A549 (cell line): ENCODE measurements around the gene AUTS2. TPM values are rescaled to one million over a fixed set of nuclear protein-coding genes. Genes with fewer than 3 reads are reported as not detected.
A peak's percentile ranks its signal among the peaks of the same experiment; 100 is the strongest.

Source experiments
- ATAC-seq, 2 experiments: fragments of 200-7000 bp in 1 of 2; fragments of >200 bp in 1 of 2; cut with Nextera tagmentation in 1 of 2; cut with Tn5 transposase in 1 of 2; 3 replicates each; pipeline versions ENCODE4 v1.8.0 to v1.9.1; 2018 to 2020; ENCODE audit warnings: mild to moderate bottlenecking in 1 of 2, moderate library complexity in 1 of 2
- CTCF ChIA-PET: fragments of 300-600 bp; sonication (Branson Sonifier 250); formaldehyde crosslinking; extraction: SDS; loops from one replicate; lab custom pipeline; 2021; ENCODE audit warnings: antibody characterized with exemption, inconsistent platforms; lab: Yijun Ruan, JAX
- POLR2A ChIA-PET: fragments of 350-600 bp; formaldehyde crosslinking; extraction: SDS; loops from one replicate; lab custom pipeline; 2021; ENCODE audit warnings: antibody characterized with exemption, inconsistent platforms; lab: Yijun Ruan, JAX
- DNase-seq, 2 experiments: peaks; one replicate each; pipeline versions ENCODE4 v3.0.0 to v3.0.0-alpha.2; 2011 to 2016; ENCODE audit warnings: low read depth in 1 of 2, low spot score in 1 of 2
- FAIRE-seq: peaks from 2 replicates; lab custom pipeline; 2011; peaks lifted over from hg19 to GRCh38; lab: Jason Lieb, UNC
- H3K27ac ChIP-seq, 2 experiments: fragments of >200 bp; sonication (Bioruptor Twin); formaldehyde crosslinking; 3 replicates each; pipeline ENCODE4 v1.5.1; 2016 to 2017
- H3K4me1 ChIP-seq: fragments of >200 bp; sonication (Bioruptor Twin); formaldehyde crosslinking; 3 replicates; pipeline ENCODE4 v1.6.1; 2016
- H3K4me2 ChIP-seq: fragments of >200 bp; sonication (Bioruptor Twin); formaldehyde crosslinking; 3 replicates; pipeline ENCODE4 v1.6.1; 2016
- H3K4me3 ChIP-seq: fragments of >200 bp; sonication (Bioruptor Twin); formaldehyde crosslinking; 3 replicates; pipeline ENCODE4 v1.5.1; 2016
- H3K9me3 ChIP-seq: fragments of >200 bp; sonication (Bioruptor Twin); formaldehyde crosslinking; 3 replicates; pipeline ENCODE4 v1.6.1; 2016
- BHLHE40 ChIP-seq: IDR thresholded peaks from 2 replicates; pipeline ENCODE4 v1.6.1; 2012; ENCODE audit warnings: low read depth, low read length, inconsistent platforms
- CBX2 ChIP-seq: fragments of 200-600 bp; sonication (generic); IDR thresholded peaks from 2 replicates; pipeline ENCODE4 v1.6.1; 2016; ENCODE audit warnings: low read depth, mild to moderate bottlenecking, borderline replicate concordance
- CEBPB ChIP-seq, 2 experiments: fragments of >200 bp in 1 of 2; sonication (Bioruptor Twin) in 1 of 2; formaldehyde crosslinking in 1 of 2; IDR thresholded peaks; 2 replicates each; pipeline ENCODE4 v1.6.1; 2012 to 2016
- CHD4 ChIP-seq: fragments of 200-600 bp; sonication (generic); IDR thresholded peaks from 2 replicates; pipeline ENCODE4 v1.6.1; 2016; ENCODE audit warnings: antibody characterized with exemption, mild to moderate bottlenecking, borderline replicate concordance
- EP300 ChIP-seq, 2 experiments: fragments of >200 bp; sonication (Bioruptor Twin); formaldehyde crosslinking; IDR thresholded peaks; 2 replicates in 1 of 2; 3 replicates in 1 of 2; pipeline ENCODE4 v1.6.1; 2016 to 2017
- FOSB ChIP-seq: fragments of 250-450 bp; sonication (Bioruptor Pico); IDR thresholded peaks from 2 replicates; pipeline ENCODE4 v1.5.0; 2020; ENCODE audit warnings: mild to moderate bottlenecking, moderate library complexity
- FOSL2 ChIP-seq, 2 experiments: fragments of 450-650 bp in 1 of 2; fragments of >200 bp in 1 of 2; sonication (Bioruptor Twin) in 1 of 2; formaldehyde crosslinking; IDR thresholded peaks; 2 replicates each; pipeline versions ENCODE4 v1.5.0 to v1.6.1; 2016 to 2020; ENCODE audit warnings: mild to moderate bottlenecking in 1 of 2, moderate library complexity in 1 of 2
- HES2 ChIP-seq: fragments of >200 bp; sonication (Bioruptor Twin); formaldehyde crosslinking; IDR thresholded peaks from 2 replicates; pipeline ENCODE4 v1.6.1; 2016
- HOXA7 ChIP-seq: fragments of 250-450 bp; sonication (Bioruptor Pico); IDR thresholded peaks from 2 replicates; pipeline ENCODE4 v1.5.0; 2020; ENCODE audit warnings: mild to moderate bottlenecking, moderate library complexity
- HOXB5 ChIP-seq: fragments of 250-450 bp; sonication (Bioruptor Pico); IDR thresholded peaks from 2 replicates; pipeline ENCODE4 v1.5.0; 2020; ENCODE audit warnings: mild to moderate bottlenecking, moderate library complexity
- JUNB ChIP-seq: fragments of >200 bp; sonication (Bioruptor Twin); formaldehyde crosslinking; IDR thresholded peaks from 2 replicates; pipeline ENCODE4 v1.6.1; 2016
- MAFK ChIP-seq: fragments of 450-650 bp; IDR thresholded peaks from 2 replicates; pipeline ENCODE4 v1.6.1; 2014; ENCODE audit not compliant: partially characterized antibody
- MAX ChIP-seq: IDR thresholded peaks from 2 replicates; pipeline ENCODE4 v1.6.1; 2012
- MYC ChIP-seq: IDR thresholded peaks from 2 replicates; pipeline ENCODE4 v1.6.1; 2012; ENCODE audit warnings: mild to moderate bottlenecking, inconsistent platforms, low read length, improper control_type of control experiment, borderline replicate concordance
- POLR2AphosphoS2 ChIP-seq: conservative IDR thresholded peaks from 2 replicates; pipeline ENCODE4 v1.6.1; 2012; ENCODE audit warnings: low read length, improper control_type of control experiment, inconsistent platforms
- RAD21 ChIP-seq, 2 experiments: fragments of >200 bp in 1 of 2; sonication (Bioruptor Twin) in 1 of 2; formaldehyde crosslinking in 1 of 2; IDR thresholded peaks in 1 of 2; conservative IDR thresholded peaks in 1 of 2; 2 replicates in 1 of 2; 3 replicates in 1 of 2; pipeline ENCODE4 v1.6.1; 2012 to 2018; ENCODE audit warnings: inconsistent platforms in 1 of 2
- RCOR1 ChIP-seq: fragments of 150-350 bp; IDR thresholded peaks from 2 replicates; pipeline ENCODE4 v1.6.1; 2014; ENCODE audit warnings: antibody characterized with exemption, low read length, low read depth
- REST ChIP-seq: fragments of 200-600 bp; sonication (generic); IDR thresholded peaks from 2 replicates; pipeline ENCODE4 v1.6.1; 2016; ENCODE audit warnings: antibody characterized with exemption, mild to moderate bottlenecking, moderate library complexity
- RFX5 ChIP-seq: fragments of 450-650 bp; IDR thresholded peaks from 2 replicates; pipeline ENCODE4 v1.7.1; 2014; ENCODE audit warnings: antibody characterized with exemption, mild to moderate bottlenecking, moderate library complexity
- TP53 ChIP-seq: fragments of 250-450 bp; sonication (Bioruptor Pico); IDR thresholded peaks from 2 replicates; pipeline ENCODE4 v1.5.0; 2021; ENCODE audit warnings: mild to moderate bottlenecking, moderate library complexity
- ZC3H11A ChIP-seq: fragments of 450-650 bp; IDR thresholded peaks from 2 replicates; pipeline ENCODE4 v1.6.1; 2014; ENCODE audit warnings: antibody characterized with exemption, mild to moderate bottlenecking
- ZFP36 ChIP-seq: fragments of 450-650 bp; IDR thresholded peaks from 2 replicates; pipeline ENCODE4 v1.6.1; 2014; ENCODE audit warnings: borderline replicate concordance; ENCODE audit not compliant: partially characterized antibody
- ZNF302 ChIP-seq: fragments of 250-450 bp; sonication (Bioruptor Pico); IDR thresholded peaks from 2 replicates; pipeline ENCODE4 v1.9.0; 2021; ENCODE audit warnings: inconsistent platforms, mild to moderate bottlenecking, moderate library complexity
- WGBS: methylation state at CpG from one replicate; pipeline ENCODE4 v1.1.6; 2017; ENCODE audit errors: missing lambda C conversion rate; 5-methylcytosine and 5-hydroxymethylcytosine counted together
- polyA plus RNA-seq, 4 experiments: library from polyadenylated mRNA; depleted of rRNA in 3 of 4; stranded (reverse); fragments of >200 nt; fragmentation: RNase III in 1 of 4; extraction: RNeasy Plus Mini Kit Qiagen cat#74134 plus additional on column Dnase treatment in 1 of 4; gene quantifications; 2 replicates in 3 of 4; 3 replicates in 1 of 4; pipeline ENCODE4 v1.2.3, GENCODE V29; 2011 to 2017

AUTS2 gene
- polyA plus RNA-seq, 2 of the 4 experiments (the other 2 are of a cell fraction): 1.6 to 3.6 TPM

GRCh38 chr7:70298780-70299471 is 700.7 kb downstream of the AUTS2 start:
- TF ChIP-seq FOSL2 (IDR thresholded peaks at IDR 0.05) (no peak), FOSL2 (CRISPR knock-in tag; IDR thresholded peaks at IDR 0.05) (peak; percentile 74), BHLHE40 (no peak)
- POLR2A ChIA-PET: no interaction called here
- 6% methylated on average over 6 of the region's 6 CpGs for WGBS
- CTCF ChIA-PET: interaction anchor here (0.8 kb wide), 1 partner anchor 8 kb away, joined by 3 read pairs; no protein-coding TSS in a partner anchor
- H3K4me1 ChIP-seq: peaks cover 3% of the 10 kb centered on the region; the same call in 1 of the 3 replicates
- FAIRE-seq (no peak), DNase-seq (no peak), ATAC-seq (no peak)
- no peak overlapping the region for H3K4me2 ChIP-seq
- no peak overlapping the region for H3K4me3 ChIP-seq
- no peaks in the 10 kb centered on the region for H3K9me3 ChIP-seq
- H3K27ac ChIP-seq: no peak overlapping the region

- no peaks in the 10 kb centered on the region for H3K9me3 ChIP-seq
- 5% methylated on average over 4 of the region's 4 CpGs for WGBS
- CTCF ChIA-PET: interaction anchor here (0.8 kb wide), 1 partner anchor 9 kb away, joined by 3 read pairs; no protein-coding TSS in a partner anchor
Measured at GRCh38 chr7:70299472-70299807, 701.2 kb downstream of the AUTS2 start.

GRCh38 chr7:70301673-70302185 is 703.5 kb downstream of the AUTS2 start:
- ATAC-seq (no peak), DNase-seq (no peak)
- H3K9me3 ChIP-seq: no peaks in the 10 kb centered on the region
- TF ChIP-seq CBX2: no peak
- TF ChIP-seq TP53 (CRISPR knock-in tag): no peak
- no peak for TF ChIP-seq ZC3H11A
- no peak for TF ChIP-seq RCOR1
- no peak for TF ChIP-seq RFX5
- TF ChIP-seq HOXA7 (CRISPR knock-in tag): no peak
- TF ChIP-seq JUNB: no peak
- TF ChIP-seq ZFP36: no peak
- TF ChIP-seq REST: no peak
- TF ChIP-seq ZNF302 (CRISPR knock-in tag): no peak
- no peak for TF ChIP-seq CHD4
- no peak for TF ChIP-seq CEBPB (IDR thresholded peaks at IDR 0.05)
- no peak for TF ChIP-seq HES2
- no peak for TF ChIP-seq MAFK
- TF ChIP-seq HOXB5 (CRISPR knock-in tag): no peak
- no peak for TF ChIP-seq EP300 (IDR thresholded peaks at IDR 0.05)
- no peak for TF ChIP-seq RAD21 (conservative IDR thresholded peaks at IDR 0.05 in 1 of 2, IDR thresholded peaks at IDR 0.05 in 1 of 2)
- no peak for TF ChIP-seq POLR2AphosphoS2
- no peak for TF ChIP-seq MYC
- no peak for TF ChIP-seq FOSB (CRISPR knock-in tag)
- TF ChIP-seq, all 56 proteins: peak for 0
- H3K4me1 ChIP-seq: peaks cover 3% of the 10 kb centered on the region; the same call in 1 of the 3 replicates
- ChIA-PET CTCF (no interaction called here), POLR2A (no interaction called here)
- H3K27ac ChIP-seq: no peak overlapping the region
- H3K4me2 ChIP-seq: no peak overlapping the region
- no peak overlapping the region for H3K4me3 ChIP-seq
- FAIRE-seq: no peak
- WGBS: 42% methylated on average over 6 of the region's 6 CpGs

More at GRCh38 chr7:70299472-70299807, 701.2 kb downstream of the AUTS2 start:
- no peak overlapping the region for H3K4me3 ChIP-seq
- no peak for TF ChIP-seq MAX
- no peak overlapping the region for H3K4me2 ChIP-seq
- DNase-seq (no peak), FAIRE-seq (no peak), ATAC-seq (no peak)
- H3K27ac ChIP-seq: no peak overlapping the region
- peaks cover 3% of the 10 kb centered on the region; the same call in 1 of the 3 replicates for H3K4me1 ChIP-seq
- POLR2A ChIA-PET: no interaction called here
